Neural progenitor cell (in vitro differentiated cells): ENCODE measurements around the gene PRKCE. TPM values are rescaled to one million over a fixed set of nuclear protein-coding genes. Genes with fewer than 3 reads are reported as not detected.
A peak's percentile ranks its signal among the peaks of the same experiment; 100 is the strongest.

Source experiments
- DNase-seq: peaks from one replicate; pipeline ENCODE4 v3.0.0-alpha.2; 2016; ENCODE audit warnings: low spot score
- H2AFZ ChIP-seq: fragments of 200-600 bp; sonication (generic); replicated peaks from 2 replicates; pipeline ENCODE4 v1.6.1; 2016; ENCODE audit warnings: antibody characterized with exemption
- H3F3A ChIP-seq: fragments of 200-600 bp; sonication (generic); 2 replicates; pipeline ENCODE4 v1.6.1; 2016; ENCODE audit warnings: antibody characterized with exemption, low read depth
- H3K27ac ChIP-seq: fragments of 200-600 bp; sonication (generic); 2 replicates; pipeline ENCODE4 v1.5.1; 2016; ENCODE audit warnings: mild to moderate bottlenecking
- H3K27me3 ChIP-seq: fragments of 200-600 bp; sonication (generic); 2 replicates; pipeline ENCODE4 v1.6.1; 2016; ENCODE audit warnings: mild to moderate bottlenecking, moderate library complexity
- H3K36me3 ChIP-seq: fragments of 200-600 bp; sonication (generic); 2 replicates; pipeline ENCODE4 v1.5.1; 2016
- H3K4me1 ChIP-seq: fragments of 200-600 bp; sonication (generic); 2 replicates; pipeline ENCODE4 v1.6.1; 2016; ENCODE audit warnings: mixed run types
- H3K4me2 ChIP-seq: fragments of 200-600 bp; sonication (generic); 2 replicates; pipeline ENCODE4 v1.6.1; 2016
- H3K4me3 ChIP-seq: fragments of 200-600 bp; sonication (generic); 2 replicates; pipeline ENCODE4 v1.5.1; 2016
- H3K79me2 ChIP-seq: fragments of 200-600 bp; sonication (generic); 2 replicates; pipeline ENCODE4 v1.6.1; 2016; ENCODE audit warnings: low read depth
- H3K9ac ChIP-seq: fragments of 200-600 bp; sonication (generic); 2 replicates; pipeline ENCODE4 v1.6.1; 2016
- H3K9me3 ChIP-seq: fragments of 200-600 bp; sonication (generic); 2 replicates; pipeline ENCODE4 v1.5.1; 2016; ENCODE audit warnings: low read depth
- H4K20me1 ChIP-seq: fragments of 200-600 bp; sonication (generic); 2 replicates; pipeline ENCODE4 v1.6.1; 2016; ENCODE audit warnings: low read depth
- H3K27ac Mint-ChIP-seq: 3 replicates; pipeline ENCODE4 v1.8.0; 2021; ENCODE audit warnings: mixed read lengths
- H3K27me3 Mint-ChIP-seq: 2 replicates; pipeline ENCODE4 v1.8.0; 2022; ENCODE audit warnings: low read depth, mild to moderate bottlenecking, inconsistent platforms, moderate library complexity, mixed read lengths; ENCODE audit not compliant: insufficient read depth
- H3K36me3 Mint-ChIP-seq: 3 replicates; pipeline ENCODE4 v1.8.0; 2021; ENCODE audit warnings: mixed read lengths
- H3K4me1 Mint-ChIP-seq: 3 replicates; pipeline ENCODE4 v1.8.0; 2021; ENCODE audit warnings: mixed read lengths
- H3K4me3 Mint-ChIP-seq: 3 replicates; pipeline ENCODE4 v1.8.0; 2021; ENCODE audit warnings: mild to moderate bottlenecking, moderate library complexity, mixed read lengths
- H3K9me3 Mint-ChIP-seq: 3 replicates; pipeline ENCODE4 v1.8.0; 2020; ENCODE audit warnings: mixed read lengths
- CTCF ChIP-seq: fragments of 200-600 bp; sonication (generic); IDR thresholded peaks from 2 replicates; pipeline ENCODE4 v1.5.1; 2017; ENCODE audit warnings: antibody characterized with exemption, mild to moderate bottlenecking
- EZH2 ChIP-seq: fragments of 200-600 bp; sonication (generic); IDR thresholded peaks from 2 replicates; pipeline ENCODE4 v1.6.1; 2017; ENCODE audit warnings: antibody characterized with exemption, mild to moderate bottlenecking, moderate library complexity
- EZH2phosphoT487 ChIP-seq: fragments of 200-600 bp; sonication (generic); IDR thresholded peaks from 2 replicates; pipeline ENCODE4 v1.6.1; 2017; ENCODE audit warnings: antibody characterized with exemption
- total RNA-seq: library from RNA; depleted of rRNA; stranded (reverse); fragments of >200 nt; gene quantifications from 2 replicates; pipeline ENCODE4 v1.2.3, GENCODE V29; 2015; ENCODE audit warnings: low replicate concordance

The PRKCE gene
- total RNA-seq, 1 donor from 2014 or later, result 4.1 TPM

- H3K79me2 ChIP-seq, result no peaks in the 10 kb centered on the region
- peak overlapping the region; percentile 93 for H2AFZ ChIP-seq
- H3K27me3 ChIP-seq, result peaks cover 89% of the 10 kb centered on the region
- H3K4me2 ChIP-seq, result peak overlapping the region; percentile 100
- no peak overlapping the region for H3K27ac Mint-ChIP-seq
- H3K27me3 Mint-ChIP-seq, result peaks cover 29% of the 10 kb centered on the region
- peaks cover 2% of the 10 kb centered on the region for H3K36me3 Mint-ChIP-seq
- H3K4me3 ChIP-seq, result peak overlapping the region; percentile 92
- H3K9ac ChIP-seq, result no peak overlapping the region
- H3K27ac ChIP-seq, result no peak overlapping the region
- no peaks in the 10 kb centered on the region for H3K36me3 ChIP-seq
- peak overlapping the region; percentile 91 for H3K4me3 Mint-ChIP-seq
- peaks cover 13% of the 10 kb centered on the region for H3K4me1 ChIP-seq
- H3K4me1 Mint-ChIP-seq, result peaks cover 33% of the 10 kb centered on the region
- DNase-seq, result peak; percentile 31
- H3K9me3 ChIP-seq, result no peaks in the 10 kb centered on the region
- H4K20me1 ChIP-seq, result peaks cover 7% of the 10 kb centered on the region
- no peak for TF ChIP-seq EZH2phosphoT487
- no peak for TF ChIP-seq EZH2
- H3K9me3 Mint-ChIP-seq, result no peaks in the 10 kb centered on the region
- H3F3A ChIP-seq, result peaks cover 21% of the 10 kb centered on the region
Observed at GRCh38 chr2:45649462-45649857, 2.0 kb upstream of the PRKCE start.

GRCh38 chr2:45649858-45650811 lies 1.3 kb upstream of the PRKCE start:
- Histone ChIP-seq H3K27ac (no peak overlapping the region), H3K79me2 (no peaks in the 10 kb centered on the region), H3K36me3 (no peaks in the 10 kb centered on the region), H3K4me2 (peak overlapping the region; percentile 100), H3F3A (peaks cover 21% of the 10 kb centered on the region), H4K20me1 (peaks cover 7% of the 10 kb centered on the region), H3K4me3 (peak overlapping the region; percentile 92), H3K4me1 (peaks cover 13% of the 10 kb centered on the region), H2AFZ (peak overlapping the region; percentile 93), H3K9me3 (no peaks in the 10 kb centered on the region), H3K27me3 (peaks cover 91% of the 10 kb centered on the region), H3K9ac (no peak overlapping the region)
- DNase-seq, result peak; percentile 82
- H3K4me3 Mint-ChIP-seq, result peak overlapping the region; percentile 91
- TF ChIP-seq EZH2phosphoT487 (peak; percentile 26), EZH2 (peak; percentile 57), CTCF (no peak)
- no peaks in the 10 kb centered on the region for H3K9me3 Mint-ChIP-seq
- H3K27ac Mint-ChIP-seq, result no peak overlapping the region
- H3K36me3 Mint-ChIP-seq, result peaks cover 2% of the 10 kb centered on the region
- peaks cover 33% of the 10 kb centered on the region for H3K4me1 Mint-ChIP-seq
- peaks cover 27% of the 10 kb centered on the region for H3K27me3 Mint-ChIP-seq

GRCh38 chr2:45650851-45651414 lies 542 bp upstream of the PRKCE start:
- peak; percentile 92 for DNase-seq
- no peaks in the 10 kb centered on the region for H3K9me3 ChIP-seq
- H3K27ac Mint-ChIP-seq, result peak overlapping the region; percentile 89
- H3K27me3 Mint-ChIP-seq, result peaks cover 23% of the 10 kb centered on the region
- peaks cover 33% of the 10 kb centered on the region for H3K4me1 Mint-ChIP-seq
- H3K9ac ChIP-seq, result no peak overlapping the region
- peaks cover 86% of the 10 kb centered on the region for H3K27me3 ChIP-seq
- peaks cover 7% of the 10 kb centered on the region for H4K20me1 ChIP-seq
- H3K4me1 ChIP-seq, result peaks cover 13% of the 10 kb centered on the region
- peak overlapping the region; percentile 93 for H2AFZ ChIP-seq
- peak overlapping the region; percentile 100 for H3K4me2 ChIP-seq
- H3K9me3 Mint-ChIP-seq, result no peaks in the 10 kb centered on the region
- peaks cover 21% of the 10 kb centered on the region for H3F3A ChIP-seq
- H3K4me3 ChIP-seq, result peak overlapping the region; percentile 92
- H3K4me3 Mint-ChIP-seq, result peak overlapping the region; percentile 99
- peaks cover 2% of the 10 kb centered on the region for H3K36me3 Mint-ChIP-seq
- H3K27ac ChIP-seq, result no peak overlapping the region
- peak; percentile 44 for TF ChIP-seq CTCF
- no peak for TF ChIP-seq EZH2
- H3K36me3 ChIP-seq, result no peaks in the 10 kb centered on the region
- no peaks in the 10 kb centered on the region for H3K79me2 ChIP-seq
